HG03342 (cell line): ENCODE data around the gene BAIAP2.

Source experiments
- ATAC-seq: cut with Tn5 transposase; IDR thresholded peaks from one replicate; pipeline ENCODE4 v1.9.1; 2021; ENCODE audit warnings: mild to moderate bottlenecking, moderate library complexity; ENCODE audit not compliant: unreplicated experiment

BAIAP2 gene

GRCh38 chr17:81034779-81035520 is at the start of gene BAIAP2:
BAIAP2 (plus strand) TSS chr17:81035151; CDS start chr17:81035255, 104 bp downstream.
- ATAC-seq = peak; percentile 56

- no peak for ATAC-seq
These were observed 48.9 kb upstream of the BAIAP2 start for GRCh38 chr17:80986046-80986445.

GRCh38 chr17:80986816-80987475 is 48.0 kb upstream of the BAIAP2 start:
- no peak for ATAC-seq

- no peak for ATAC-seq
These were observed 47.0 kb upstream of the BAIAP2 start for GRCh38 chr17:80987941-80988461.

GRCh38 chr17:80989586-80989913 is 45.4 kb upstream of the BAIAP2 start:
- no peak for ATAC-seq

- ATAC-seq = no peak
These were observed 43.9 kb upstream of the BAIAP2 start for GRCh38 chr17:80990921-80991644.

GRCh38 chr17:80991645-80992076 is 43.3 kb upstream of the BAIAP2 start, which contains the start of gene CHMP6:
CHMP6 (plus strand) TSS chr17:80991841; CDS start chr17:80991919, 78 bp downstream.
- no peak for ATAC-seq

- ATAC-seq = no peak
These were observed 42.6 kb upstream of the BAIAP2 start for GRCh38 chr17:80992077-80992947.

- ATAC-seq = no peak
These were observed 41.9 kb upstream of the BAIAP2 start for GRCh38 chr17:80992948-80993624.

- ATAC-seq = no peak
These were observed 39.8 kb upstream of the BAIAP2 start for GRCh38 chr17:80995131-80995530.

GRCh38 chr17:80996422-80997305 is 38.3 kb upstream of the BAIAP2 start:
- ATAC-seq = no peak

- ATAC-seq = no peak
These were observed 37.4 kb upstream of the BAIAP2 start for GRCh38 chr17:80997424-80998117.

- ATAC-seq = no peak
These were observed 36.7 kb upstream of the BAIAP2 start for GRCh38 chr17:80998118-80998747.

GRCh38 chr17:80998748-80999535 is 36.0 kb upstream of the BAIAP2 start:
- ATAC-seq = no peak

- ATAC-seq = no peak
These were observed 35.2 kb upstream of the BAIAP2 start for GRCh38 chr17:80999536-81000333.

- no peak for ATAC-seq
These were observed 34.7 kb upstream of the BAIAP2 start for GRCh38 chr17:81000334-81000630.
